T-helper 9 cell (primary cell): Measurements from ENCODE around the gene MEF2D.
A peak's percentile ranks its signal among the peaks of the same experiment; 100 is the strongest.

Source experiments
- DNase-seq: peaks from one replicate; pipeline ENCODE4 v3.0.0-alpha.2; 2020

MEF2D gene

DNA sequence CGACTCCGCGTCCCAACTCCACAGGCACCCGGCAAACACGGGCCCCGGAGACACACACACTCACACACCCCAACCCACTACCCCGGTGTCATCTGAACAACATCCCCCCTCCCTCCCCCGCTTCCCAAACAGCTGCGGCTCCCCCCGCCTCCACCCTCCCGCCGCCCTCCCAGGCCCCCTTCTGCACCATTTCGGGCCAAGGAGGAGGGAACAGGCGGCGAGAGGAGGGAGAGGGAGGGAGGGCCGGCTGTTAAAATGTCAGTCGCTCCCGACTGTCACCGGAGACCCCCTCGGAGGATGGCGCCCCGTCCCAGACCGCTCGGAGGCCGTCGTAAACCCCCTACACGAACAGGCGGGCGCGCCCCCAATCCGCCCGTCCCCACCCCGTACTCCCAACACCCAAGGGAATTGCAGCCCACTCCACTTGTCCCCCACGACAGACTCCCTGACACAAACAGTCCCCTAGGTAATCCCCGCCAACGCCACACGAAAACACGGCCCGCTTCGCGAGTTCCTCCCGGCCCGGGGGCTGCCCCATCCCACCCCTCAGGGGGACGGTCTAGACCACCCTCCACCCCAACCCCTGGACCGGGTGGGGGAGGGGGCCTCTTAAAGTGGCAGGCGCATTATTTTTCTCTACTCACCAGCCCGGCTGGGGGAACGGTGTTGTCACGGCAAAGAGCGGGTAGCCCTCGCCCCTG, 583 bp downstream of the MEF2D start:
- peak; percentile 42 for DNase-seq

DNA sequence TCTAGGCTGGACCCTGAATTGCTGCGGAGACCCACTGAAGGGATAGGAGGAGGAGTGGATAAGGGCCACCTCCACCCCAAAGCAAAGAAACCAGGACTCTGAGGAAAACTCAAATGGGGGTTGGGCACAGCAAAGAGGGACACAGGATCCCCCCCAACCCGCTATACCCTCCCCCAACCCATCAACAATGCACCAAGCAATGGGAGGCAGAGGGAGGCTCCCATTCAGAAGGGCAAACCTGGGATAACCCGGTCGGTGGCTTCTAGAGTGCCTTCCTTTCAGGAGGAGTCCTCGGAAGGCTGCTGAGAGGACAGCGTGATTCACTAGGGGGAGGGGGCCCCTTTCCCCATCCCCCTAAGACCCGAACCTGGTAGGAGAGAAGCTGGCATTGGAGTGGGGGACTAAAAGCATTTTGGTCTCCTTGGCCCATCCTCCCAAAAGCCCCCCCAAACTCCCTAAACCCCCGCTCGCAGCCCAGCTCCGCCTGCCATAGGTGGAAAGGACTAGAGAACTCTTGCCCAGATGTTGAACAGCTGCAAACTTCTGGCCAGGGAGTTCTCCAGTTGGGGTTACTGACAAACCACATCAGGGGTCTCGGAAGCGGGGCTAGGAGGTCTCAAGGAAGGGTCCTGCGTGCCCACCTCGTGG, 1.3 kb downstream of the MEF2D start:
- DNase-seq = no peak

DNA sequence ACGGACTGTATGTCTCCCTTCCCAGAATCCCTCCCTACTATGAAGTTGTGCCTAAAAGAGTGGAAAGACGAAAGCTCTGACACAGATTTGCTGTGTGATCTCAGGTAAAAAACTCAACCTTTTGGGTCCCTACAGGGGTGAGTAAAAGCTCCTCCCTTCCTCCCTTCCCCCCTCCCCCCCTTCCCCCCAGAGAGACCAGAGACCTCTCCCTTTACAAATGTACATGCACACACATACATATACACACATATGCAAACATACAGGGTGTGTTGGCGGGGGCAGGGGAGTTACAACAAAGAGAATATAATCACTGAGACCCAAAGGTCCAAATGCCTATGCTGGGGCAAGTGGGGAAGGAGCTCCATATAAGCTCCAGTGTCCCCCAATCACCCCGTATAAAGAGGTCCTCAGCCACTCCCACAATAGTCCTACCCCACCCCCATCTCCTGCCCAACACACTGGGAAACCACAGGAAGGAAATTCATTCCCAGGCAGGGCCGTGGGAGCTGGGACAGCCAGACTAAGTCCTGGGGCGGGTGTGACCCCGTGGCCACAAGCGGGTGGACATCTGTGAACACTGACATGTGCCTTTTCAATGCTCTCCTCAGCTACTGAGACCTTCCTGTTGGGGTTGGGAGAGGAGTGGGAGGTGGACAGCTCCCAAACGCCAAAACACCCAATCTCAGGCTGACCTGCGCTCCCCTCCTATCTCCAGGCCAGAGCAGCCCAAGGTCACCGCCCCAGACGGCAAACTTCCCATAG, 2.0 kb downstream of the MEF2D start:
- no peak for DNase-seq

DNA sequence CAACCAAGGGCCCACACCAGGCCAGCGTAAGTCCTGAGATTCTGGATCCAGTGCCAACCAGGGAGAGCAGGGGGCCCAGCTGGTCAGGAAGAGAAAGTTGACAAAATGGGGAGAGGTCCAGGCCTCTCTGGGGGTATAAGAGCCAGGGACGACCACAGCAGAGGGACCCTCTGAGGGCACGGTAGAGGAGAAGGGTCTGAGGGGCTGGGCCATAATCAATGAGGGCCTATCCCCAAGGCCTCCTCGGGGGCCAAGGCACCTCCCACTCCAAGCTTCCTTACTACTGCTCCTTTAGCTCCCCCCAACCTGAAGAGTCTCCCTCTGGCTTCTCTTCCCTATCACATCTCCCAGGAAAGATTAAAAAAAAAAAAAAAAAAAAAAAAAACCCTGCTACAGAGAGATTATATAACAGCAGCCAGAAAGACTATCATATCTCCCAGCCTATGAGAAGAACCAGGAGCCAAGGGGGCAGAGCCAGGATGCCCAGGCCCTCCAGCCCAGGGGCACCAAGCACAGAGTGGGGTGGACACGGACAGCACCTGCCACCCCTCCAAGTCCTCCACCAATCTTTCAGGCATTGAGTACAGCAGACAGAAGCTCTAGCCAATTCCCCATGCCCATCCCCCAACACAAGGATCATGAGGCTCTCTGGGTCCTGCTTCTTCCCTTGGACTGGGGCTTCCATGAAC, 2.7 kb downstream of the MEF2D start:
- no peak for DNase-seq

DNA sequence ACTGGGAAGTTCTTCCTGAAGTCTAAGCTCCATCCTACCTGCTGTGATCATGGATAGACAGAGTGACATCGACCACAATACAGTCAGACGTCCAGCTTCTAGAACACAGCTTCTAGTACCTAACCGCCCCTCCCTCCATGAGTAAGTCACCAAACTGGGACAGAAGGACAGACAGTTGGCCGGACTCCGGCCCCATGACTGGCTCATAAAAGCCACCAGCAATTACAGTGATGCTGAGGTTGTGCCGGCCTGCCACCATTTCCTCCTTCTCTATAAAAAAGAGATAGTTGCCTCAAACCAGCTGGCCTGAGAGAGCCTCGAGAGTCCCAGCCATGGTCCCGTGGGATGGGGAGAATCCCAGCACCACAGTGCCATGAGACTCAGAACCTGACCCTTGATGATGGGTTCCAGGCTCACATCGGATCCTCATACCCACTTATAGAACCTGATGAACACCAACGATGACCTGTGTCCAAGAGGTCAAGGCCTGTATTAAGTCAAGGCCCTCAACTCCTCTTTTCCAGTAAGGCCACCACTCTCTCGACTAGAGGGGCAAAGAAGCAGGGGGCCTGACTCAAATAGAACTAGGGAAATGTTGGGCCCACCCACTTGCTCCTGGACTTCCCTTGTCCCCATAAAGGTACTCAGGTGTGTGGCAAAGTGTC, 3.4 kb downstream of the MEF2D start:
- no peak for DNase-seq

DNA sequence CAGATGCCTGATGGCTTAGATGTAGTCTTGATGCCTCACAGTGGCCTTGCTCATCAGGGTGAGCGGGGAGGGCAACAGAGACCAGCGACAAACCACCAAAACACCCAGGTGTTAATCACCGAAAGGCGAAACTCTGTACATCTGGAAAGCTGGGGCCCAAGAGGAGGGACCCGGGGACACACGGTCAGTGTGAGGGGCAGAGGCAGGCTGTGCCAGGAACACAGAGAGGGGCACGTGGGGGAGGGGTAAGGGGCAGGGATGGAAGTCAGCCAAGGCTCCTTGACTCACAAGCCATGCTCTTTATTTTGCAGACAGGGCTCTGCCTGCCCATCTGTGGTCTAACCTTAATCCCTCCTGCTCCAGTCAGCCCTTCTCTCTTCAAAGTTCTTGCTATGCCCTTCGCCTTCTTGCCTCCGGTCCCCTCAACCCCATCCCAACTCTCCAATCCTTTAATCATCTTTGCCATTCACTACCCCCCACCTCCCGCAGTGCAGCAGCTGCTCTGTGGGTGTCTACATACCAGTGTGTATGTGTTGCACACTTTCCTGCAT, 4.3 kb downstream of the MEF2D start:
- no peak for DNase-seq

DNA sequence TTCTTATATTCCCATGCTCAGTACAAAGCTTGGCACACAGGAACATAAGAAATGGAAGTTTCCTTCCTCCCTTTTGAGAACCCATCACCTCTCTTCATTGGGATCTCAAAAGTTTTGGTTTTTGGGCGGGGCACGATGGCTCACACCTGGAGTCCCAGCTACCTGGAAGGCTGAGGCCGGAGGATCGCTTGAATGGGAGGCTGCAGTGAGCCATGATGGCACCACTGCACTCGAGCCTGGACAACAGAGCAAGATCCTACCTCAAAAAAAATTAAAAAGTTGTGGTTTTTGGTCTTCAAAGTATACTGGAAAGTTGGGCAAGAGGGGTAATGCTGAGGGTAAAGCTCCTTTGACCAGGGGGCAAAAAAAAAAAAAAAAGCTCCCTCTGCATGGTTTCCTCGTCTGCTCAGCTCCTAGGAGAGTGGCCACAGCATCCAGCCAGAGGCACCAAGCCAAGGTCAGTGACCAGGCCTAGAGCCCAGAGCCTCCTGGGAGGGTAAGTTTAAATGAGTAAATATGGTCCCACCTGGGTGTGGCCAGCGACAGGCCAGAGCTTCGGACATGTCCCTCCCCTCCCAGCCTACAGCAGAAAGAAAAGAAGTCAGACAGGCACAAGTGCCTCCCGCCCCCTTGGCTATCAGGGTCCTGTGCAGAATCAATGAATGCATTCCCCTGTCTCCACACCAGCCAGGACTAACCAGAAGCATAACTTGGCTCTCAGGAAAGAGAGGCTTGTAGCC, 5.0 kb downstream of the MEF2D start:
- no peak for DNase-seq

DNA sequence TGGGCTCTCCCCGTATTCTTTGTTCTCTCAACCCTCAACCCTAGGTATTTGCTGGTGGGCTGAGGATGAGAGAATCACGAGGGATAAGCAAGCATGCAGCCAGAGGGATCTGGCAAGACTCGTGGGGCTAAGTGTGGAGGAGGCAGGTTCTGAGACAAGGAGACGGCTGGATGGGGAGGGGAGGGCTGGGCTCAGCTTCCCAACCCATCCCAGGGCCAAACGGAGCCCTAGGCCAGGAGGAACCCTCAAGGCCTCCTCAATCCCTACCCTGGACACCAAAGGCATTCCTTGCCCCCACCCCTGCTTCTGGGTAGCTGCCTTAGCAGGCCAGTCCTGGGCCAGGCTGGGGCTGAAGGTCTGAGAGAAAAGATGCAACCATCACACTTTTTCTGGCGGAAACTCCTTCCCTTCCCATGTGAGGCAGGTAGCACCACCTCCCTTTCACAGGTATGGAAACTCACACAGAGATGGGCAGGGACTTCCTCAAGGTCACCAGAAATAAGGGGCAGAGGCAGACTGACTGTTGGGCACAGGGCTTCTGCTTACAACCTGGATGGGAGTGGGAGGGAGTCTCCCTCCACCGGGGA, 6.2 kb downstream of the MEF2D start:
- no peak for DNase-seq

DNA sequence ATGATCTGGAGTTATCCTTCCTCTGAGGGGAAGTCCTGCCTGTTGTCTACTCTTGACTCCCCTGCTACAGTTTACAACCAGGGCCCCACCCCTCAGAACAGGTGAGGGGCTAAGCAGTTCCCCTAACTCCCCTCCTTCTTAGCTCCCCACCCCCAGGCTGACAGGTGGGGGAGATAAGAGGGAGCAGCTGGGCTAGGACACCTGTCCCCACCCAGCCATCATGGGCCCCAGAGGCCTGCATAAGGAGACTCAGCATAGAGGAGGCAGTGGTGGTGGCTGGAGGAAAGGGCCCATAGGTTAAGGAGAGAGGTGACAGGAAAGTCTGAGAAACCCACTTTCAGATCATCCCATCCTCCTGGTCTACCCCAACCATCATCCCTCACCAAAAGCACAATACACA, 6.8 kb downstream of the MEF2D start:
- no peak for DNase-seq

DNA sequence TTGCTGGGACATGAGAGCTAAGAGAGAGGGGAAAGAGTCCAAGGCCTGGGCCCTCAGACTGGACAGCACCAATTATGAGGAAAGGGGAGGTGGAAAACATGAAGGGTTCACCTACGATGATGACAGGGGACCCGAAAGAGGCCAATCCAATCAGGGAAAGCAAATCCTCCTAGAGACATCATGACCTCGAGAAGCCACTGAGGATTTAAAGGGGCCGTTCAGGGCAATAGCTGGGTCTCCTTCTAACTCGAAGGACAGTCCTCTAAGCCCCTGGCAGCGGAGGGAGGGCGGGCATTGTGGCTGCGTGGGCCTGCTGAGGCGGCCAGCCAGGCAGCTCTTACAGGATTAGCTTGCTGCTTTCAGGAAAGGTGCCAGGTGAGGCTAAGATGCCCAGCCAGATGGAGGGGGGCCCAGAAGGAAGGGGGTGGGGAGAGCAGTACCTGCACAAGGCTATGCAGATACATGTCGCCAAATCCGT, 7.4 kb downstream of the MEF2D start:
- no peak for DNase-seq

DNA sequence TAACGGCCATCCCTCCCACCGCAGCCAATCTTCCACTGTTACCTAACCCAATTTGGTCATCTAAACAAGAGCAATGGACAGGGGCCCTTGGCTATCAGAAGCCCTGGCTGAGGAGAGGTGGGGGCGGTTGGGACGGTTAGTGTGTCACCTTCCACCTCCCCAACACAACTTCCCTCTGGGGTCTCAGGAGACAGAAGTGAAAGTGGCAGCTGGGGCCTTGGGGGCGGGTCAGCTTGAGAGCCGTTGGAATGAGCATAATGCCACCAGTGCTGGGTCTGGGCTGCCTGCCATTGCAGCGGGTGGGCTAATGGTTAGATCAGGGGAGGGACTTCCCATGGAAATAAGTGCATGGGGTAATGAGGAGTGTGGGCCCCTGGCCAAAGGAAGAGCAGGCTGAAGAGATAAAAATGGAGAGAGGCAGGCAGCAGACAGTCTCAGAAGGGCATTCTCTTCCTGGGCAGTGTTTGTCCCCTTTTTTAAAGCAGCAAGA, 7.9 kb downstream of the MEF2D start:
- DNase-seq = no peak

DNA sequence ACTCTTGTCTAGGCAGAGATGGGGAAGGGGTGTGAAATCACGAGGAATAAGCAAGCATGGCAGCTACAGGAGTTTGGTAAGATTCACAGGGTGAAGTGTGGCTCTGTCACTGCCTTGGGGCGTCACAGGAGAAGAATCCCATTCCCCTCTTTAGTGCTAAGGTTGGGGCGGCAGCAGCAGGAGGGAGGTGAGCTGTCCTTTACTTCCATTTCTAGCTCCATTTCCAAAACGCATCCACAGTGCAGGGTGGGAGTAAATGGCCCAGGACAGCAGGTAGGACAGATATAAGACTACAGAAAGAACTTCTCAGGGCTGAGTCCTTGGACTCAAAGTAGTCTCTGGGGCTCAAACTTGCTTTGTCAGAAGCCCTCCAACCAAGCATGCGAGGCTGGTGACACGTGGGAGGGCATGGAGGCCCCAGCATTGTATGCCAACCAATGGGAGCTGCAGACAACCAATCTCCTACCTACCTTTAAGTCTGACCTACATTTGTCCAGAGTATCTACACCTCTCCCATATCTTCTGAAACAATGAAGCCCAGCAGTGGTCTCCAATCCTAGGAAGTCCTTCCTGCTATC, 8.5 kb downstream of the MEF2D start:
- no peak for DNase-seq

DNA sequence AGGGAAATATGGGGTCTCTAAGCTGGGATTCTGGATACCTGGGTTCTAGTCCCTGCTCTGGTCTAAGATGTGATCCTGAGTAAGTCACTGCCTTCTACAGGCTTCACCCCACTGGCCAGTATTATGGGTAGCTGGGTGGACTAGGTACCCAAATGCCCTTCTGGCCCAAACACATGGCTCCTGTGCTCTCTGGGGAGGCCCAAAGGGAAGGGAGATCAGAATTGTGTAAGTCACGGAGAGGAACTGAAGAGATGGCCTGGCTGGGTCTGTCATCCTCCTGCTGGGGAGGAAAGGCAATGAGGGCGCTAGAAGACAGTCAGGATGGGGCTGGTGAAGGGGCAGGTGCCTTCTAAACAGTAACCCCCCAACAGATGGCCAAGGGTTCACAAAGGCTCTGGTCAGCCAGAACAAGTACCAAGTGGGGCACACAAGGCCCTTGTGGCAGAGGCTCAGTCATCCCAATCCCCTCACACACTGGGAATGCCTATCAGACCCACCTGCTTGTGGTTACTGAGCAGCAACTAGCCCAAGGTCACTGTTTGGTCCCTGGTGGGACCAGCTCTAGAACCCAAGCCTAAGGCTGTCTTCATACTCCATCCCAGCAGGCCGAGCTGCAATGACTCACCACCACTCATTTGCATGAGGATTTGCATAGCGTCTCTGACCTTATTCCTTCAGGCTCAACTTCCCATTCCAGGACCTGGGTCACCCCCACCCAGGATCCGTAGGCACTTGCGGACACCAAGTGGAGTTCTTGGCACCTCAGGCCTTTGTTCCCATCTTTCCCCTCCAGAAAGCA, 9.2 kb downstream of the MEF2D start:
- DNase-seq = no peak

DNA sequence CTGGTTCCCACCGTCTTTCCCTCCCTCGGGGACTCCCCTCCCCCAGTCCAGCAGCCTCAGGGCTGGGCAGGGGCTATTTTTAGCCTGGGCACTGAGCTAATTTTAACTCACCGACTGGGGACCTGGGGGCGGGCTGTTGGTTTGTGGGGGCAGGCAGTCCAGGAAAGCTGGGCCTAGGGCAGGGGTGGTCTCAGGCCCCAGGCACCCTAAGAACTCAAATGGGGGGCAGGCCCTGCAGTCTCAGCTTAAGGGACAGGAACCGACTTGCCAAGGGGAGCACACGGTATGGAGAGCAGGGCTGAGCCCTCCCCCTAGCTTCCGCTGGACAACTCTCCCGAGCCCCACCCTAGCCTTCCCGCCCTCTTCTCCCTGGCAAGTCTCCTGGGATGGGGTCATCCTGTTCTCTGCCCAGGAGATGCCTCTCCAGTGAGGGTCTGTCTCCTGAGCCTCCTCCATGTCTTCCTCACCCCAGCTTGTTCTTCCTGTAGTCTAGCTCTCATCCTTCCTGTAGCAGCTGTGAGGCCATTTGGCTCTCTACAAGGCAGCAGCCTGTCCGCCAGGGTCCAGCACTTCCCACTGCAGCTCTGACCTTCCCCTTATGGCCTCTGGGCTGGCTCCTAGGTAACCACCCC, 10.1 kb downstream of the MEF2D start:
- no peak for DNase-seq

DNA sequence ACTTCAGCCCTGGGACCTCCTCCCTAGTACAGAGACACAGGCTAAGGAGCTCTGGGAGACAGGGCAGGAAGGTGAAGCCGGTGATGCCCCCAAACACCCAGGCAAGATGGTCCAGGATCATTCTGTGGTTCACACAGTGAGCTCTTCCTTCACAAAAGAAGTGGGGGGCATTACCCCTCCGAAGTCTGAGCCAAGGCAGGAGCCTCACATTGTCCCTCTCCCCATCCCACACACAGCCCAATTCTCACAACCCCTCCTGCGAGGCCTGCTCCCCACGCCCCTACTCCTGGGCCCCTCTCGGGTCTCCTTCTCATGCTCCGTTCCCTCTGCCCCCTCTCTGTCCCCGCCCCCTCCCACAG, 10.7 kb downstream of the MEF2D start:
- DNase-seq = no peak

DNA sequence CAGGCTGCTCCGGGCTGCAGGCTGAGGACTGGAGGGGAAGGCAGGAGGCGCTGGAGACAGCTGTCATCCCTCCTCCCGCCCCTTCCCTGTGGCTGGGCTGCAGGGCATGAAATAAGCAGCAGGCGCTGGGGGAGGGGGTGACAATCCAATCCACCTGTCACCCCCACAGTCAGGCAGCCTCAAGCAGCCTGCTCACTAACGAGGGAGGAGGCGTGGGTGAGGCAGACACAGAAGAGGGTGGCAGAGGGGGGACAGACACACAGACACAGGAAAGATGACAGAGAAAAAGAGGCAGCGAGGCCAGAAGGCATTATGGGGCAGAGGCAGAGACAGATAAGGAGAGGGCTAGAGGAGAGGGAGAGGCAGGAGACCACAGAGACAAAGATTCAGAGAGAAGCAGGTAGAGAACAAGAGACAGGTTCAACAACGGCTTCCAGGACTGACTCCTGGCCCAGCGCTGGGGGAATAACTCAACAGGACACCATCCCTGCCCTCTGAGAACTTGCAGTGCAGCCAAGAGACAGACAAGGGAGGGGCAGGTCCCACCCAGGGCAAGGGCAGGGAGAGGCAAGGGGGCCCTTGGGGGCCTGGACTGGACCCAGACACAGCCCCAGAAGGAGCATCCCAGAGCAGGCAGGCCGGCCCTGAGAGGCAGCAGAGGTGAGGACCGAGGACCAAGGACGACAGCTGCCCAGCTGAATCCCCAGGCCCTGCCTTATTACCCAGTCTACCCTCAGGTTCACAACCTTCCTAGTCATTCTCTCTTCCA, 11.2 kb downstream of the MEF2D start:
- DNase-seq = peak; percentile 27

DNA sequence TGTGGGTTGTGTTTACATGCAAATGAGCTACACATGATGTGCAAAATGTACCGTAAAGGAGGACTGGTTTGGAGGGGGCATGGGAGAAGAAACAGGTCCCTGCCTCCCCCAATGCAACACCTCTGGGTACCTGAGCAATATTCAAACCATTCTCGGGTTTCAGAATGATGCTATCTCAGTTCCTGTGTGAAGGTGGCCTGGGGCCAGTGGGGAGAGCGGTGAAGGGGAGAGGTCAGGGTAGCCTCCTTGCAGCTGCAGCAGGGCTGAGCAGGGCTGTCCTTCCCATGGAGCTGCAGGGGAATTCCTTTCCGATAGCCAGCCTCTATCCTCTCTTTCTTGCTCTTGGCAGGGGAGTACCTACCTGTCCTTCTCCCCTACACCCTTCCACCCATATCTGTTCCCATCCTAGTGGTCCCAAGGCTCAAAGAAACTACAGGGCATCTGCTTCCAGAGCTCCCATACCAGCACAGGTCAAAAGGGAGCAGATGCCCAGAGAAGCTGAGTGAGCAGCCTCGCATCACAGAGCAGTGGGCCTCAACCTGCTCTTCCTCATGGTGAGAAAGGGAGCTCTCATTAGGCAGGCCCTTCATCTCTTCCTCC, 11.9 kb downstream of the MEF2D start:
- DNase-seq = no peak

DNA sequence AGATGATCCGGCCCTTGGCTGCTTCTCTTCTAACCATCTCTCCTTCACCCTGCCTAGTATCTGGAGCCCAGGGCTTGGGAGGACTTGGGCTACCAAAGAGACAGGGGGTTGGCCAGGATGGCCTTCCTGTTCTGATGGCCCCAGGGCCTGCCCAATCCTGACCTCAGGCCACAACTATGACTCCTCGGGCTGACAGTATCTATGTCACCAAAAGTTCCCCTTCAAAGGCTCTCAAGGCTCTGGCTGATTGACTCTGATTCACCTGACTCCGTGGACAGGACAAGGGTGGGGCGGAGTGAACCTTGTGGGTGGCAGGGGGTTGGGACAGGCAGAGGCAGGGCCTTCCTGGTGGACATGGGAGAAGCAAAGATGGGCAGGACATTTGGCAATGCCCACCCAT, 12.7 kb downstream of the MEF2D start:
- no peak for DNase-seq
